HG03196 (cell line): ENCODE data around the gene LRRC70.
"Not testable (repeated sequence)": the region's sequence is repeated elsewhere in the genome, so short reads cannot be mapped to it uniquely, and the experiment has no call there.

Experiments
- ATAC-seq: cut with Tn5 transposase; IDR thresholded peaks from one replicate; pipeline ENCODE4 v1.9.1; 2021; ENCODE audit not compliant: unreplicated experiment

Gene LRRC70

GRCh38 chr5:62605638-62606037, 27.0 kb downstream of the LRRC70 start:
- no peak for ATAC-seq

- no peak for ATAC-seq
Observed at GRCh38 chr5:62606878-62607277, 28.3 kb downstream of the LRRC70 start.

- no peak for ATAC-seq
Observed at GRCh38 chr5:62607615-62608014, 29.0 kb downstream of the LRRC70 start.

- ATAC-seq = no peak
Observed at GRCh38 chr5:62608529-62609511, 30.2 kb downstream of the LRRC70 start.

- no peak for ATAC-seq
Observed at GRCh38 chr5:62614355-62614754, 35.7 kb downstream of the LRRC70 start.

GRCh38 chr5:62616615-62617277, 38.1 kb downstream of the LRRC70 start:
- ATAC-seq = no peak

- ATAC-seq = no peak
Observed at GRCh38 chr5:62617943-62618342, 39.3 kb downstream of the LRRC70 start.

GRCh38 chr5:62620761-62621160, 42.1 kb downstream of the LRRC70 start:
- ATAC-seq = no peak

- ATAC-seq = no peak
Observed at GRCh38 chr5:62621280-62621679, 42.7 kb downstream of the LRRC70 start.

- ATAC-seq = no peak
Observed at GRCh38 chr5:62623271-62623670, 44.7 kb downstream of the LRRC70 start.

- not testable (repeated sequence) for ATAC-seq
Observed at GRCh38 chr5:62624436-62624835, 45.8 kb downstream of the LRRC70 start.

GRCh38 chr5:62626534-62626933, 47.9 kb downstream of the LRRC70 start:
- no peak for ATAC-seq

GRCh38 chr5:62627121-62627520, 48.5 kb downstream of the LRRC70 start:
- ATAC-seq = no peak

GRCh38 chr5:62627901-62628300, 49.3 kb downstream of the LRRC70 start:
- no peak for ATAC-seq
